K562 (cell line): ENCODE measurements around the gene PHACTR3. TPM values are rescaled to one million over a fixed set of nuclear protein-coding genes. Genes with fewer than 3 reads are reported as not detected.
A peak's percentile ranks its signal among the peaks of the same experiment; 100 is the strongest.

Experiments
- ATAC-seq: fragments of 200-7000 bp; cut with Tn5 transposase; 3 replicates; pipeline ENCODE4 v1.9.1; 2020; ENCODE audit warnings: moderate library complexity
- BruUV-seq: library from RNA; stranded (reverse); fragments of 400-500 nt; replicated peaks from 2 replicates; lab custom pipeline; 2021; lab: Mats Ljungman, UMichigan
- CTCF ChIA-PET: fragments of 300-600 bp; formaldehyde crosslinking; extraction: SDS; loops from one replicate; lab custom pipeline; 2021; ENCODE audit warnings: low intra/inter-chr PET ratio; lab: Yijun Ruan, JAX
- POLR2A ChIA-PET: fragments of 300-600, 350-650 bp; sonication (Branson Sonifier 250); formaldehyde crosslinking; extraction: SDS; loops from one replicate; lab custom pipeline; 2021; ENCODE audit warnings: antibody characterized with exemption, inconsistent platforms; lab: Yijun Ruan, JAX
- DNase-seq, 4 experiments: peaks; one replicate each; pipeline versions ENCODE4 v3.0.0 to v3.0.0-alpha.2; 2011 to 2018; ENCODE audit warnings: low spot score in 3 of 4, mixed read lengths in 3 of 4; ENCODE audit errors: extremely low read depth in 1 of 4
- FAIRE-seq: peaks from 2 replicates; lab custom pipeline; 2011; peaks lifted over from hg19 to GRCh38; lab: Jason Lieb, UNC
- H2AFZ ChIP-seq: 2 replicates; pipeline ENCODE4 v1.6.0; 2011; ENCODE audit warnings: low read depth, low read length, control low read depth, inconsistent platforms
- H3K27ac ChIP-seq: fragments of 200-600 bp; 3 replicates; pipeline ENCODE4 v1.8.0; 2011; ENCODE audit warnings: low read depth, mild to moderate bottlenecking, control low read depth, inconsistent platforms, low read length, moderate library complexity, mixed read lengths; ENCODE audit errors: extremely low read depth
- H3K27me3 ChIP-seq, 2 experiments: fragments of 300-600 bp in 1 of 2; 2 replicates in 1 of 2; 3 replicates in 1 of 2; pipeline versions ENCODE4 v1.6.0 to v1.8.0; 2011; ENCODE audit warnings: inconsistent platforms in 2 of 2, low read length in 2 of 2, mild to moderate bottlenecking in 1 of 2, mixed read lengths in 1 of 2, moderate library complexity in 1 of 2; ENCODE audit not compliant: control insufficient read depth in 2 of 2, insufficient read depth in 2 of 2
- H3K36me3 ChIP-seq: fragments of 300-600 bp; 3 replicates; pipeline ENCODE4 v1.8.0; 2011; ENCODE audit warnings: mild to moderate bottlenecking, low read length, inconsistent platforms; ENCODE audit not compliant: control insufficient read depth, insufficient read depth
- H3K4me1 ChIP-seq, 2 experiments: fragments of 200-600 bp in 1 of 2; replicated peaks in 1 of 2; 2 replicates in 1 of 2; 3 replicates in 1 of 2; pipeline versions ENCODE4 v1.5.1 to v1.8.0; 2011; ENCODE audit warnings: inconsistent platforms in 2 of 2, low read length in 2 of 2, mild to moderate bottlenecking in 1 of 2, mixed read lengths in 1 of 2, moderate library complexity in 1 of 2; ENCODE audit not compliant: control insufficient read depth in 2 of 2, insufficient read depth in 2 of 2
- H3K4me2 ChIP-seq: 2 replicates; pipeline ENCODE4 v1.6.1; 2011; ENCODE audit warnings: low read length, control low read depth, inconsistent platforms, mixed read lengths; ENCODE audit not compliant: insufficient read depth
- H3K4me3 ChIP-seq: fragments of 200-600 bp; sonication (generic), shearing (Covaris generic); 2 replicates; pipeline ENCODE4 v1.5.1; 2016; ENCODE audit warnings: control low read depth, inconsistent platforms
- H3K79me2 ChIP-seq: fragments of 200-600 bp; 3 replicates; pipeline ENCODE4 v1.8.0; 2011; ENCODE audit warnings: low read length, inconsistent platforms; ENCODE audit not compliant: control insufficient read depth, insufficient read depth
- H3K9ac ChIP-seq, 2 experiments: 2 replicates each; pipeline versions ENCODE4 v1.6.0 to v1.6.1; 2011; ENCODE audit warnings: low read depth in 2 of 2, low read length in 2 of 2, control low read depth in 1 of 2, inconsistent platforms in 1 of 2, mild to moderate bottlenecking in 1 of 2, mixed read lengths in 1 of 2; ENCODE audit not compliant: insufficient read depth in 1 of 2
- H3K9me1 ChIP-seq: one replicate; pipeline ENCODE4 v1.6.0; 2011; ENCODE audit warnings: inconsistent platforms, mild to moderate bottlenecking, low read length, moderate library complexity; ENCODE audit not compliant: control insufficient read depth, insufficient read depth
- H3K9me3 ChIP-seq: replicated peaks from 2 replicates; pipeline ENCODE4 v1.5.1; 2011; ENCODE audit warnings: low read depth, low read length, inconsistent platforms; ENCODE audit not compliant: control insufficient read depth, insufficient read depth
- H4K20me1 ChIP-seq: replicated peaks from 2 replicates; pipeline ENCODE4 v1.6.1; 2011; ENCODE audit warnings: low read length, inconsistent platforms, mixed read lengths; ENCODE audit not compliant: control insufficient read depth, insufficient read depth
- BHLHE40 ChIP-seq: IDR thresholded peaks from 2 replicates; pipeline ENCODE4 v1.6.1; 2011; ENCODE audit warnings: low read length, improper control_type of control experiment
- MAFG ChIP-seq: fragments of 450-650 bp; conservative IDR thresholded peaks from 2 replicates; pipeline ENCODE4 v1.6.1; 2016; ENCODE audit warnings: missing genetic modification characterization, missing compliant biosample characterization
- NFE2 ChIP-seq: IDR thresholded peaks from 2 replicates; pipeline ENCODE4 v1.6.1; 2014; ENCODE audit warnings: antibody characterized with exemption, low read depth
- RBM17 ChIP-seq: fragments of 200-400 bp; formaldehyde crosslinking; IDR thresholded peaks from 2 replicates; pipeline ENCODE4 v1.6.1; 2017; ENCODE audit warnings: low read depth, mild to moderate bottlenecking, low read length, borderline replicate concordance
- TFE3 ChIP-seq: fragments of 450-650 bp; formaldehyde crosslinking; IDR thresholded peaks from 2 replicates; pipeline ENCODE4 v1.4.0; 2020; ENCODE audit warnings: mild to moderate bottlenecking, mixed read lengths
- USF2 ChIP-seq: sonication (generic); formaldehyde crosslinking; IDR thresholded peaks from 2 replicates; pipeline ENCODE4 v1.5.0; 2020; ENCODE audit warnings: missing genetic modification reagents
- ZFPM2 ChIP-seq: fragments of 250-450 bp; sonication (Bioruptor Pico); IDR thresholded peaks from 2 replicates; pipeline ENCODE4 v1.5.1; 2022; ENCODE audit warnings: mild to moderate bottlenecking
- WGBS: fragments of 100-300 bp; shearing (Covaris generic); methylation state at CpG from one replicate; pipeline ENCODE4 v1.1.6; 2016; ENCODE audit warnings: low coverage, mixed read lengths; ENCODE audit not compliant: insufficient coverage; ENCODE audit errors: missing lambda C conversion rate; 5-methylcytosine and 5-hydroxymethylcytosine counted together
- in situ Hi-C: fragments of 300-500 bp; cut with MboI; formaldehyde crosslinking; loops from 4 replicates; pipeline ENCODE4 v1.15.0; 2018; ENCODE audit warnings: inconsistent platforms, mixed read lengths
- intact Hi-C: fragments of 100-400 bp; cut with micrococcal nuclease; formaldehyde crosslinking; loops from 2 replicates; pipeline ENCODE4 v1.14.2; 2022
- polyA plus RNA-seq, 8 experiments: library from polyadenylated mRNA; depleted of rRNA in 4 of 8; stranded (reverse) in 5 of 8; unstranded in 3 of 8; fragments of >200 nt; fragmentation: Nextera tagmentation in 2 of 8; fragmentation: Illumina TruSeq in 1 of 8; extraction: Ambion mirVana in 2 of 8; extraction: Trizol in 1 of 8; gene quantifications; 2 replicates each; pipeline versions ENCODE4 v1.2.1 to v1.2.3, GENCODE V29; 2011 to 2014; ENCODE audit warnings: inconsistent platforms in 1 of 8, missing spikeins in 1 of 8
- total RNA-seq, 7 experiments: library from RNA; depleted of rRNA in 6 of 7; stranded (reverse); fragments of >200 nt in 6 of 7; fragmentation: Illumina TruSeq in 2 of 7; extraction: Trizol in 2 of 7; gene quantifications; 2 replicates each; pipeline versions ENCODE4 v1.2.1 to v1.2.3, GENCODE V29; 2011 to 2021; ENCODE audit warnings: low replicate concordance in 1 of 7

PHACTR3 gene
- total and polyA plus RNA-seq, 9 of the 15 experiments (the other 6 are each of a cell fraction or from before 2014, with no cell fraction given) = not detected

- no peaks in the 10 kb centered on the region for H3K4me1 ChIP-seq
- H3K9me1 ChIP-seq = no peaks in the 10 kb centered on the region
- no peak overlapping the region for H3K27ac ChIP-seq
- no peak for FAIRE-seq
- BruUV-seq = no TSS peak
- ChIA-PET CTCF (no interaction called here), POLR2A (no interaction called here)
- no peak overlapping the region for H3K4me3 ChIP-seq
- no peak for ATAC-seq
- no peaks in the 10 kb centered on the region for H3K9me3 ChIP-seq
- no peaks in the 10 kb centered on the region for H4K20me1 ChIP-seq
- no peak for DNase-seq
- no peaks in the 10 kb centered on the region for H3K36me3 ChIP-seq
- no peak overlapping the region for H3K4me2 ChIP-seq
- WGBS = 1% methylated on average over 7 of the region's 7 CpGs
- no peak overlapping the region for H2AFZ ChIP-seq
- no peak for TF ChIP-seq RBM17
- TF ChIP-seq MAFG (tag) = 0 out of 2 replicates have a peak, but pooled peaks have one; percentile 14
- peak; percentile 68 for TF ChIP-seq BHLHE40
- TF ChIP-seq TFE3 (CRISPR knock-in tag) = peak; percentile 85
- TF ChIP-seq NFE2 = 0 out of 2 replicates have a peak, but pooled peaks have one; percentile 47
- TF ChIP-seq USF2 (CRISPR knock-in tag) = peak; percentile 43
- no peak for TF ChIP-seq ZFPM2
- TF ChIP-seq, all 486 proteins: peak for 5
- no peaks in the 10 kb centered on the region for H3K79me2 ChIP-seq
- H3K27me3 ChIP-seq = peaks cover 0 to 13% of the 10 kb centered on the region in 2 experiments; a peak in 1 of 5 replicates
- intact Hi-C loops (no loop called here), in situ Hi-C loops (no loop called here)
- H3K9ac ChIP-seq = no peak overlapping the region
These were observed 10.4 kb downstream of the PHACTR3 start for GRCh38 chr20:59614714-59615113.
